Fibroblast of lung (primary cell): ENCODE data around the gene UBN1. TPM values are rescaled to one million over a fixed set of nuclear protein-coding genes. Genes with fewer than 3 reads are reported as not detected.

Experiments
- DNase-seq, 2 donors: peaks; one replicate each; pipeline versions ENCODE4 v3.0.0 to v3.0.0-alpha.2; 2010; ENCODE audit warnings: low read depth in 2 of 2
- H2AFZ ChIP-seq: 2 replicates; pipeline ENCODE4 v1.5.1; 2012; ENCODE audit warnings: low read length, control low read depth, inconsistent platforms
- H3K27ac ChIP-seq: 2 replicates; pipeline ENCODE4 v1.5.1; 2011; ENCODE audit warnings: low read length, control low read depth; ENCODE audit not compliant: insufficient read depth
- H3K27me3 ChIP-seq: 2 replicates; pipeline ENCODE4 v1.5.1; 2011; ENCODE audit warnings: mild to moderate bottlenecking, low read length; ENCODE audit not compliant: control insufficient read depth, insufficient read depth
- H3K36me3 ChIP-seq: 2 replicates; pipeline ENCODE4 v1.5.1; 2011; ENCODE audit warnings: low read length; ENCODE audit not compliant: control insufficient read depth, insufficient read depth
- H3K4me1 ChIP-seq: 2 replicates; pipeline ENCODE4 v1.5.1; 2011; ENCODE audit warnings: low read length; ENCODE audit not compliant: control insufficient read depth, insufficient read depth; ENCODE audit errors: extremely low read depth
- H3K4me2 ChIP-seq: 2 replicates; pipeline ENCODE4 v1.5.1; 2011; ENCODE audit warnings: low read length, control low read depth; ENCODE audit not compliant: insufficient read depth; ENCODE audit errors: extremely low read depth
- H3K4me3 ChIP-seq, 4 experiments: fragments of 200-600 bp in 1 of 4; sonication (generic) in 1 of 4; replicated peaks in 1 of 4; 2 replicates each; pipeline ENCODE4 v1.5.1; 2011 to 2016; ENCODE audit warnings: low read length in 4 of 4, low read depth in 3 of 4, mild to moderate bottlenecking in 3 of 4, control low read depth in 2 of 4, inconsistent platforms in 1 of 4, mixed read lengths in 1 of 4; ENCODE audit not compliant: insufficient read depth in 1 of 4; ENCODE audit errors: control extremely low read depth in 1 of 4
- H3K79me2 ChIP-seq: 2 replicates; pipeline ENCODE4 v1.5.1; 2012; ENCODE audit warnings: mild to moderate bottlenecking, low read length, inconsistent platforms; ENCODE audit not compliant: control insufficient read depth, insufficient read depth
- H3K9ac ChIP-seq: 2 replicates; pipeline ENCODE4 v1.5.1; 2011; ENCODE audit warnings: mild to moderate bottlenecking, low read length, control low read depth; ENCODE audit not compliant: insufficient read depth
- H3K9me3 ChIP-seq: 2 replicates; pipeline ENCODE4 v1.5.1; 2012; ENCODE audit warnings: low read depth, low read length; ENCODE audit not compliant: control insufficient read depth, insufficient read depth
- H4K20me1 ChIP-seq: 2 replicates; pipeline ENCODE4 v1.5.1; 2011; ENCODE audit warnings: low read length; ENCODE audit not compliant: control insufficient read depth, insufficient read depth; ENCODE audit errors: extremely low read depth
- EZH2 ChIP-seq: IDR thresholded peaks from 2 replicates; pipeline ENCODE4 v1.5.1; 2012; ENCODE audit warnings: low read length, control low read depth, mild to moderate bottlenecking; ENCODE audit errors: missing control alignments
- polyA plus RNA-seq, 2 donors: library from polyadenylated mRNA; depleted of rRNA in 1 of 2; stranded (reverse) in 1 of 2; unstranded in 1 of 2; fragments of >200 nt; gene quantifications; 2 replicates each; pipeline ENCODE4 v1.2.1, GENCODE V29; 2011 to 2012; ENCODE audit warnings: missing spikeins in 1 of 2
- total RNA-seq: library from RNA; depleted of rRNA; stranded (reverse); fragments of >200 nt; gene quantifications from 2 replicates; pipeline ENCODE4 v1.2.1, GENCODE V29; 2014
- TF ChIP-seq, protein P1 (sequence below), 2 donors: IDR thresholded peaks in 1 of 2; conservative IDR thresholded peaks in 1 of 2; 1 replicate in 1 of 2; 2 replicates in 1 of 2; pipeline ENCODE4 v1.5.1; 2011 to 2012; ENCODE audit warnings: low read length in 2 of 2, control low read depth in 1 of 2, inconsistent platforms in 1 of 2, low read depth in 1 of 2, mild to moderate bottlenecking in 1 of 2

The UBN1 gene
- total and polyA plus RNA-seq, 2 donors (not counting 1 experiment from before 2014, with no cell fraction given): 13.6 to 21.1 TPM

DNA sequence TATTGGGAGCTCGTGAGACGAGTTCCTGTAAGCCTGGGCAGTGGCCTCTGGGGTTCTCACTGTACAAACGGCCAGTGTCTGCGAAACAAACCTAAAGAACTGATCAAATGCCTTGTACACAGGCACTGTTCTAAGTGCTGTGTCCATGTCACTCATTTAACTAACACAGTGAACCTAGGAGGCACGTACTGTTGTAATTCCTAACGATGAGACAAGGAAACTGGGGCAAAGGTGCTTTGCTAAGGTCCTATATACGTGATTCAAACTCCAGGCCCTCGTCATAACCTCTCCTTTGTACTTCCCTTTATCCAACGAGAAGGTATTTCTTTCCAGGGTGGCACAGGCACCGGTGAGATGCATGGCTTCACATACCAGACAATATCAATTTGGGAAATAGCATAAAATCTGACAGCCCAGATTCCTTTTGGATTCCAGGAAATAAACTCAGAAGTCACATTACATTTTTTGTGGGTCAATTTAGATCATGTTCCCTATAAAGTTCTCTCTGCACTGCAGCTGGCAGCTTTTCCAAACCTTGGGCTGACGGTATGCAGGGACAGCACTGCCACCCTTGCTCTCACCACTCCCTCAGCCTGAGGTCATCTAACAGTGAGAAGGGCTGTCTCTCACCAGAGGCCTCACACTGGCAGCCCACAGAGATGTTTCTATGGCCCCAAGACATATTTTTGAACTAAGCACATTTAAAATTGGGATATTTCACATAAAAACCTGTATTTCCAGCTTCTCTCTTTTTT is 18.5 kb upstream of the UBN1 start:
- Histone ChIP-seq H4K20me1 (no peaks in the 10 kb centered on the region), H3K9me3 (no peaks in the 10 kb centered on the region), H3K27me3 (no peaks in the 10 kb centered on the region), H3K79me2 (no peaks in the 10 kb centered on the region), H3K36me3 (peaks cover 24% of the 10 kb centered on the region), H3K4me3 (no peak overlapping the region), H3K27ac (no peak overlapping the region), H2AFZ (no peak overlapping the region), H3K9ac (no peak overlapping the region), H3K4me1 (no peaks in the 10 kb centered on the region), H3K4me2 (no peak overlapping the region)
- no peak for TF ChIP-seq EZH2
- TF ChIP-seq, protein P1, sequence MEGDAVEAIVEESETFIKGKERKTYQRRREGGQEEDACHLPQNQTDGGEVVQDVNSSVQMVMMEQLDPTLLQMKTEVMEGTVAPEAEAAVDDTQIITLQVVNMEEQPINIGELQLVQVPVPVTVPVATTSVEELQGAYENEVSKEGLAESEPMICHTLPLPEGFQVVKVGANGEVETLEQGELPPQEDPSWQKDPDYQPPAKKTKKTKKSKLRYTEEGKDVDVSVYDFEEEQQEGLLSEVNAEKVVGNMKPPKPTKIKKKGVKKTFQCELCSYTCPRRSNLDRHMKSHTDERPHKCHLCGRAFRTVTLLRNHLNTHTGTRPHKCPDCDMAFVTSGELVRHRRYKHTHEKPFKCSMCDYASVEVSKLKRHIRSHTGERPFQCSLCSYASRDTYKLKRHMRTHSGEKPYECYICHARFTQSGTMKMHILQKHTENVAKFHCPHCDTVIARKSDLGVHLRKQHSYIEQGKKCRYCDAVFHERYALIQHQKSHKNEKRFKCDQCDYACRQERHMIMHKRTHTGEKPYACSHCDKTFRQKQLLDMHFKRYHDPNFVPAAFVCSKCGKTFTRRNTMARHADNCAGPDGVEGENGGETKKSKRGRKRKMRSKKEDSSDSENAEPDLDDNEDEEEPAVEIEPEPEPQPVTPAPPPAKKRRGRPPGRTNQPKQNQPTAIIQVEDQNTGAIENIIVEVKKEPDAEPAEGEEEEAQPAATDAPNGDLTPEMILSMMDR (conservative IDR thresholded peaks at IDR 0.05 in 1 of 2, IDR thresholded peaks at IDR 0.05 in 1 of 2; ENCODE audit: low read depth in 1 of 2, low read length in 2 of 2): no peak
- DNase-seq: no peak

DNA sequence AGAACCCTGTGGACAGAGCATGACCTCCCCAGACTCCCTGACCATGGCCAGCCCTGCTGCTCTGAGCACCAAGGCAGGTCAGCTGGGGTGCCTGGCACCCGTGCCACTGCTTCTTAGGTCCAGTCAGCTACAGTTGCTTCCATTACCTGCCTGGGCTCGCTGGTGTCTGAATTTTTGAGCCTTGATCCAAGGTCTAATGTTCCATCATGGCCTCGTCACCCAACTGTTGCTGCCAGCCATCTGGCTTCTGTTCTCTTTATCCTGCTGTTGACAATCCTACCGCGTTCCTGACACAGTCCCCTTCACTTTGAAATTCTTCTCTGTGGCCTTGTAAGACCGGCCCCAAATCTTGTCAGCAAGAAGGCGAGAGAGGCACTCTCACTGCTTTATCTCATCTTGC is 16.9 kb upstream of the UBN1 start:
- Histone ChIP-seq H4K20me1 (no peaks in the 10 kb centered on the region), H3K4me3 (no peak overlapping the region), H3K9ac (no peak overlapping the region), H3K27ac (no peak overlapping the region), H3K36me3 (peaks cover 16% of the 10 kb centered on the region), H3K4me2 (no peak overlapping the region), H3K9me3 (no peaks in the 10 kb centered on the region), H3K79me2 (peaks cover 2% of the 10 kb centered on the region), H3K4me1 (no peaks in the 10 kb centered on the region), H2AFZ (no peak overlapping the region), H3K27me3 (no peaks in the 10 kb centered on the region)
- no peak for DNase-seq
- TF ChIP-seq EZH2: no peak
- TF ChIP-seq, protein P1 (conservative IDR thresholded peaks at IDR 0.05 in 1 of 2, IDR thresholded peaks at IDR 0.05 in 1 of 2; ENCODE audit: low read depth in 1 of 2, low read length in 2 of 2): no peak

- Histone ChIP-seq H3K9me3 (no peaks in the 10 kb centered on the region), H3K9ac (no peak overlapping the region), H4K20me1 (no peaks in the 10 kb centered on the region), H3K4me3 (no peak overlapping the region), H2AFZ (no peak overlapping the region), H3K27me3 (no peaks in the 10 kb centered on the region), H3K4me1 (no peaks in the 10 kb centered on the region), H3K79me2 (peaks cover 2% of the 10 kb centered on the region), H3K36me3 (peaks cover 14% of the 10 kb centered on the region), H3K4me2 (no peak overlapping the region), H3K27ac (no peak overlapping the region)
- DNase-seq: no peak
- TF ChIP-seq, protein P1 (conservative IDR thresholded peaks at IDR 0.05 in 1 of 2, IDR thresholded peaks at IDR 0.05 in 1 of 2; ENCODE audit: low read depth in 1 of 2, low read length in 2 of 2): no peak
- no peak for TF ChIP-seq EZH2
These were observed 15.7 kb upstream of the UBN1 start for GRCh38 chr16:4831616-4832015.
